HG02798 (cell line): ENCODE data around the gene ZNF90.
"Not testable (repeated sequence)": the region's sequence is repeated elsewhere in the genome, so short reads cannot be mapped to it uniquely, and the experiment has no call there.

Experiments used
- ATAC-seq: cut with Tn5 transposase; IDR thresholded peaks from one replicate; pipeline ENCODE4 v1.9.1; 2021; ENCODE audit warnings: mild to moderate bottlenecking; ENCODE audit not compliant: unreplicated experiment, poor library complexity

The ZNF90 gene

DNA sequence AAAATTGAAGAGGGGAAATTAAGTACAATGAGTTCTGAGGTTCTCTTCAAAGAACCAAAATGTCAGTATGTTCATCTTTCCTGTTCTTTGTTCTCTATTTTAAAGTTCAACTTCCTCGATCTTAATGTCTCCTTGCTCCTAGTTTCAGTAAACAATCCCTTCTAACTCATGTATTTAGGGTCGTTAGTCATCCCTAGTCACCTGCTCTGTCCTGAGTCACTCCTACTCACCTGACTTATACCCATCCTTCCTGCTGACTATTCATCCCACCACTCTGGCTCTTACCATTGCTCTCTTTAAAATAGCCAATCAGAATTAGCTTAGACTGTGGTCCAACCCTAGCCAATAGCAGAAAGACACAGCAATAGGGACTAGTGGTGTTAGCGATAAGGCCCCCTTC lies 24.3 kb downstream of the ZNF90 start:
- no peak for ATAC-seq

DNA sequence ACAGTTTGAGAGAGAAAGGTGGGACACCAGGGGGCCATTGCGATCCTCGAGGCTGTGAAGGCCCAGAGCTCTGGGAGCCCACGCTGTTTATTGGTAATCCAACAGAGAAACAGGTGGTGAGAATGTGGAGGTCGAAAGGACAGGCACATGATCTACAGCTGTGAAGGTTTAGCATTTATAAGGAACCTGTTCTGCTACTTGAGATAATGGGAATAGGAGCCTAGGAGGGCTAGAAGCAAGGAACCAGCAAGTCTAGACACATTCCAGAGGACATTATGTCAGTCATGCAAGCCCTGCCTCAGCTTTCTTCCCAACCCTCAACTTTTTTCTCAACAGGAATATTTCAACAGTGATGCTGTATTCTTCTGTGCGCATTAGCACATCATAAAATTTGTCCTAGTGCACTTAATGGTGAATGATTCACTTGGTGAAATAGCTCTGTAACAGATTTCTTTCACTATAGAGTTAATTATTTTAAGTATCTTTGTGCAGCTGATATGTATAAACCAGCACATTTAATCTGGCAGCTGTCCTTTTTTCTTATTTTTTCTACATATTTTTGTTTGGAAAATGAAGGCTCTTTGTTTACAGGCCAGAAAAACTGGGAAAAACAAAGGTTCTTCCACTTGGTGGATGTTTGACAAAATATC lies 25.4 kb downstream of the ZNF90 start:
- ATAC-seq: no peak

DNA sequence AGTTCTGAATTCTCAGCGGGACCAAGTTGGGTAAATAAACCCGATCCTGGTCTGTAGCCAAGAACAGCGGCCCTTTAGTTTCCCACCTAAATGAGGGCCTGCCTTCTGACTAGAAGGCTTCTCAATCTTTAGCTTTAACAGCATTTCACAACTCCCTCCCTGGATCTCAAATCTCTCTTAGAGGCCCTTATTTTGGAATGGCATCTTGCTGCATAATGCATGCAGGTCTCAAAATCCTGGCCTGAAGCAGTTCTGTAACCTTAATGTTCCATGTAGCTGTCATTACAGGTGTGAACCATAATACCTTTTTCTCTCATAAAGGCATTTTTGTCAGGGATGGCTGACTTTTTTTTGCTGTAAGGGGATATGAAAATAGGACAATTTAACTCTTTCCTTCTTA lies 29.5 kb downstream of the ZNF90 start:
- ATAC-seq: no peak

DNA sequence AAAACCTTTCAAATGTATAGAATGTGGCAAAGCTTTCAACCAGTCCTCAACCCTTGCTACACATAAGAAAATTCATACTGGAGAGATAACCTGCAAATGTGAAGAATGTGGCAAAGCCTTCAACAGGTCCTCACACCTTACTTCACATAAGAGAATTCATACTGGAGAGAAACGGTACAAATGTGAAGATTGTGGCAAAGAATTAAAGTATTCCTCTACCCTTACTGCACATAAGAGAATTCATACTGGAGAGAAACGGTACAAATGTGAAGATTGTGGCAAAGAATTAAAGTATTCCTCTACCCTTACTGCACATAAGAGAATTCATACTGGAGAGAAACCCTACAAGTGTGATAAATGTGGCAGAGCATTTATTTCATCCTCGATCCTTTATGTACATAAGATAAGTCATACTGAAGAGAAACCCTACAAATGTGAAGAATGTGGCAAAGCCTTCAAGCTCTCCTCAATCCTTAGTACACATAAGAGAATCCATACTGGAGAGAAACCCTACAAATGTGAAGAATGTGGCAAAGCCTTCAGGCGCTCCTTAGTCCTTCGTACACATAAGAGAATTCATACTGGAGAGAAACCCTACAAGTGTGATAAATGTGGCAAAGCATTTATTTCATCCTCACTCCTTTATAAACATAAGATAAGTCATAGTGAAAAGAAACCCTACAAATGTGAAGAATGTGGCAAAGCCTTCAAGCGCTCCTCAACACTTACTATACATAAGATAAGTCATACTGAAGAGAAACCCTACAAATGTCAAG lies 40.5 kb downstream of the ZNF90 start:
- ATAC-seq: not testable (repeated sequence)

DNA sequence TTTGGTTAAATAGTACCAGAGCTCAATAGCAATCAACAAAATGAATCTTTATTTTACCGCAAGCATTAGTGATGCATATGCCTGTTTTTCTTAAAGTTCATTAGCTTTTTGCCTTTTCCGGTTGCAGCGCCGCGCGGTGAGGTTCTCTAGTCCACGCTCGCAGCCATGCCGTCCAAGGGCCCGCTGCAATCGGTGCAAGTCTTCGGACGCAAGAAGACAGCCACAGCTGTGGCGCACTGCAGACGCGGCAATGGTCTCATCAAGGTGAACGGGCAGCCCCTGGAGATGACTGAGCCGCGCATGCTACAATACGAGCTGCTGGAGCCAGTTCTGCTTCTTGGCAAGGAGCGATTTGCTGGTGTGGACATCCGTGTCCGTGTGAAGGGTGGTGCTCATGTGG lies 47.1 kb downstream of the ZNF90 start:
- no peak for ATAC-seq

DNA sequence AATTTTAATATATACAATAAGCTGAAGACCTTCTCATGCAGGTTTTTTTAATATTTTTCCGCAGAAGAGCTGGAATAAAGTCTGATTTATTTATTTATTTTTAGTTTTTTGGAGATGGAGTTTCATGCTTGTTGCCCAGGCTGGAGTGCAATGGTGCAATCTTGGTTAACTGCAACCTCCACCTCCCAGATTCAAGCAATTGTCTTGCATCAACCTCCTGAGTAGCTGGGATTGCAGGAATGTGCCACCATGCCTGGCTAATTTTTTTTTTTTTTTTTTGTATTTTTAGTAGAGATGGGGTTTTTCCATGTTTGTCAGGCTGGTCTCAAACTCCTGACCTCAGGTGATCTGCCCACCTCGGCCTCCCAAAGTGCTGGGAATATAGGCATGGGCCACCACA lies 55.1 kb downstream of the ZNF90 start:
- not testable (repeated sequence) for ATAC-seq

DNA sequence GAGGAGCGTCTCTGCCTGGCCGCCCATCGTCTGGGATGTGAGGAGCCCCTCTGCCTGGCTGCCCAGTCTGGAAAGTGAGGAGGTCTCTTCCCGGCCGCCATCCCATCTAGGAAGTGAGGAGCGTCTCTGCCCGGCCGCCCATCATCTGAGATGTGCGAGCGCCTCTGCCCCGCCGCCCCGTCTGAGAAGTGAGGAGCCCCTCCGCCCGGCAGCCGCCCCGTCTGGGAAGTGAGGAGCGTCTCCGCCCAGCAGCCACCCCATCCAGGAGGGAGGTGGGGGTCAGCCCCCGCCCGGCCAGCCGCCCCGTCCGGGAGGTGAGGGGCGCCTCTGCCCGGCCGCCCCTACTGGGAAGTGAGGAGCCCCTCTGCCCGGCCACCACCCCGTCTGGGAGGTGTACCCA lies 59.9 kb downstream of the ZNF90 start:
- not testable (repeated sequence) for ATAC-seq

DNA sequence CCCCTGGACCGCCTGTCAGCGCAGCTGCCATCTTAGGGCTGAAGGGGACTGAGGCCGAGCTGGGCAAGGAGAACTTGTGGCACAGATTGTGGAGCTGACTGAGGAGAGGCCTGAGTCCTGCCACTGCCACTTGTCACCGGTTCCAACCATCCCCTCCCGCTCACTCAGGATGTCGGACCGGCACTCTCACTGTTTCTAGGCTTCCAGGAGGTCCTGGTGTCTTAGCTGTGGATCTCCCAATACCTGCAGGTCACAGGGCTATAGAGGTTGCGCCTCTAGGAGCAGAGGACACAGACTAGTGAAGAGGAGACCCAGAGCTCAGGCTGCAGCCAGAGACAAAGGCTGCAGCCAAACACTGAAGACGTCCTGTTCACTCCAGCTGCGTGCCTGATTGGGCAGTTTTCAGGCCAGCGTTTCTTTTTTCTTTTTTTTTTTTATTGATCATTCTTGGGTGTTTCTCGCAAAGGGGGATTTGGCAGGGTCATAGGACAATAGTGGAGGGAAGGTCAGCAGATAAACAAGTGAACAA lies 73.9 kb downstream of the ZNF90 start:
- no peak for ATAC-seq

DNA sequence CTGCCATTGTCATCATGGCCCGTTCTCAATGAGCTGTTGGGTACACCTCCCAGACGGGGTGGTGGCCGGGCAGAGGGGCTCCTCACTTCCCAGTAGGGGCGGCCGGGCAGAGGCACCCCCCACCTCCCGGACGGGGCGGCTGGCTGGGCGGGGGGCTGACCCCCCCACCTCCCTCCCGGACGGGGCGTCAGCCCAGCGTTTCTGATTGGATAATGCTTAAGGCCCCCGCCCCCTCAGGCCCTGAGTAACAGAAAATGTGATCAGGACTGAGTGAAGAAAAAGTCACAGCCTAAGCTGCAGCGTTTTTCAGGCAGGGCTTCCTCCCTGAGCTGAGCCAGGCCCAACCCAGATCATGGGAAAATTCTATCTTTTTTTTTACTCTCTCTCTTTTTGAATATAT lies 74.7 kb downstream of the ZNF90 start:
- not testable (repeated sequence) for ATAC-seq

DNA sequence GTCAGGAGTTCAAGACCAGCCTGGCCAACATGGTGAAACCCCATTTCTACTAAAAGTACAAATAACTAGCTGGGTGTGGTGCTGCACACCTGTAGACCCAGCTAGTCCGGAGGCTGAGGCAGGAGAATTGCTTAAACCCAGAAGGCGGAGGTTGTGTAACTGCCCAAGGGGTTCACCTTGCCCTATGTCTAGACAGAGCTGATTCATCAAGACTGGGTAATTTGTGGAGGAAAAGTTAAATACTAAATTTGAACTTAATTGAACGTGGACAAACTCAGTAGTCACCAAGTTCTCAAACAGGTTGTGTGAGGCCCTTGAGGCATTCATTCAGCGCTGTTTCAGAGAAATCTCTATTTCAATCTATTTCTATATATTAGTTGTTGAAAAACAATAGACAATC lies 75.5 kb downstream of the ZNF90 start:
- ATAC-seq: no peak

DNA sequence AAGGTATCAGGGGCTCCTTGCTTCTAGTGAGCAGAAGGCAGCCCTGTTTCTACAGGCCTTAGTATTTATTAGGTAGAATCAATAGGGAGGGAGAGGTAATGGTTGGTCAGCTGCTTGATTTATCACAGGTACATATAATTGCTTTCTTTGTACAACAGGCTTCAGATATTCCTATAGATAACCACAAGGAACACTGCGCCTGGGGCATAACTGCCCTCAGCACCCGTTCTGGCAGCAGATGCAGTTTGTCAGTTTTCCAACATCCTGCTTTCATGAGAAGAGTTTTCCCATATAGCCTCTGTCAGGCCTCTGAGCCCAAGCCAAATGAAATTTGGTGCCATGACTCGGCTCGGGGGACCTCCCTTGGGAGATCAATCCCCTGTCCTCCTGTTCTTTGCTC lies 76.8 kb downstream of the ZNF90 start:
- ATAC-seq: no peak

DNA sequence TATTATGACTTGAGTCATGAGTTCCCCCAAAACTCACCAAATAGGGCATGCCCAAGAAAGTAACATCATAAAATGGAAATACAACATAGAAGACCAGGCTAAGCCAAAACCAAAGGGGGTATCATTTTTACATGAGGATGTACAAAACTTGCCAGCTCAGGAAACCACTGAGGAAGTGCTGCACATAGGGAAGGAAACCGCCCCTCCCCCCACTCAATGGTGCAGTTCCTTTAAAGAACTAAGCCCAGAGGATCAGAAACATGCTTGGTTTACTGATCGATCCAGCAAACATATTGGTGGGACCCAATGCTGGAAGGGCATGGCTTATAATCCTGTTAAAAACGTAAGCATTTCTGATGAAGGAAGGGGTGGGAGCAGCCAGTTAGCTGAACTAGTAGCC lies 85.0 kb downstream of the ZNF90 start:
- no peak for ATAC-seq

DNA sequence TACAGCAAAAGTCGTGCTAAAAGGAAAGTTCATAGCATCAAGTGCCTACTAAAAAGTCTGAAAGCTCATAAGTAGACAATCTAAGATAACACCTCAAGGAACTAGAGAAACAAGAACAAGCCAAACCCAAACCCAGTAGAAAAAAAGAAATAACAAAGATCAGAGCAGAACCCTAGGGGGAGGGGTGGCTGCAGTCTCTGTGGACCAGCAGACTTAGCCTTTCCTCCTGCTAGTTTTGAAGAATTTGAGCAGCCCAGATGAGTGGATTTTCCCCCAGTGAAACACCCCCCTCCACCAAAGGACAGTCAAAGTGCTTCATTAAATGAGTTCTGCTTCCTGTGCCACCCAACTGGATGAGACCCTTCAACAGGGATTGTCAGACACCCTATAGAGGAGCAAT lies 86.7 kb downstream of the ZNF90 start:
- ATAC-seq: no peak

DNA sequence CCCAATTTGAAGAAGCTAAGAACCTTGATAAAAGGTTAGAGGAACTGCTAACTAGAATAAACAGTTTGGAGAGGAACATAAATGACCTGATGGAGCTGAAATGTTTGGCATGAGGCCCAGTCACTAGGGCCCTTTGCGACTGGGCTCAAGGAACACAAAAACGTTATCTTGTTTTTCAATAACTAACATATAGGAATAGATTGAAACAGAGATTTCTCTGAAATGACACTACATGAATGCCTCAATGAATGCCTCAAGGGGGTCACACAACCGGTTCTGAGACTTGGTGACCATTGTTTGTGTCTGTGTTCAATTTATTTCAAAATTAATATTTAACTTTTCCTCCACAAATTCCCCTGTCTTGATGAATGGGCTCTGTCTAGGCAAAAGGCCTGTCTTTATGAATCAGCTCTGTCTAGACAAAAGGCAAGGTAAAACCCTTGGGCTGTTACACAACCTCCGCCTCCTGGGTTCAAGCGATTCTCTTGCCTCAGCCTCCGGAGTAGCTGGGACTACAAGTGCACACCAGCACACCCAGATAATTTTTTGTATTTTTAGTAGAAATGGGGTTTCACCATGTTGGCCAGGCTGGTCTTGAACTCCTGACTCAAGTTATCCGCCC lies 88.3 kb downstream of the ZNF90 start:
- ATAC-seq: no peak

DNA sequence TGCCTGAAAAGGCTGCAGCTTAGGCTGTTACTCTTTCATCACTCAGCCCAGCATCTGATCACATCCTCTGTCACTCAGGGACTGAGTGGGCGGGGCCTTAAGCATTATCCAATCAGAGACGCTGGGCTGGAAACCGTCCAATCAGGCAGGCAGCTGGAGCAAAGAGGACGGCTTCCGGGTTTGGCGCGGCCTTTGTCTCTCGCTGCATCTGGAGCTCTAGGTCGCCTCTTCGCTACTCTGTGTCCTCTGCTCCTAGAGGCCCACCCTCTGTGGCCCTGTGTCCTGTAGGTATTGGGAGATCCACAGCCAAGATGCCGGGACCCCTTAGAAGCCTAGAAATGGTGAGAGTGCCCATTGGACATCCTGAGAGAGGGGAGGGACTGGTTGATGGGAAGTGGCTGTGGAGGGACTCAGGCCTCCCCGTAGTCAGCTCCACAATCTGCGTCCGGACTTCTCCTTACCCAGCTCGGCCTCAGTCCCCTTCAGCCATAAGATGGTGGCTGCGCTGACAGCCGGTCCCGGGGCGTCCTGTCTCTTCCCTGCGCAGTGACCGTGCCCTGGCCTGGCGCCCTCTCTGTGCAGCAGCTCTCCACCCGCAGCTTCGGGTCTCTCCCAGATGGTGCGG lies 89.3 kb downstream of the ZNF90 start, which contains the start of gene ZNF486:
Gene ZNF486 (plus strand): TSS at position 195 of the 625 bp plus-strand sequence. CDS start 117 bp downstream, at position 312.
- ATAC-seq: peak; percentile 92

DNA sequence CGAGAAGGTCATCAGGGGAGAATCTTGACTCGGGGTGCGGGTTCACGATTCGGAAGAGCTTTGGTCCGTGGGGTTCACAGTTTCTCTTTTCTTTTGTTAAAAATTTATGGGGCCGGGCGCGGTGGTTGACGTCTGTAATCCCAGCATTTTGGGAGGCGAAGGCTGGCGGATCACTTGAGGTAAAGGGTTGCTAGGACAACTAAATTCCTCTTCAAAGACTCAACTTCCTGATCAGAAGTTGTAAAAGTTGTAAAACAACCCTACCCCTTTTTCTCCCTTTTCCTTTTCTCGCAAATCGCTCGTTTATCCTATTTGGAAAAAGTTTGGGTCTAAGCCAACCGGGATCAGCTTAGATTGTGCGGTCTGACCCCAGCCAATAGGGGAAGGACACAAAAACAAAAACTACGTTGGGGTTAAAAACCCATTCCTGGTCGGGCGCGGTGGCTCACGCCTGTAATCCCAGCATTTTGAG lies 89.9 kb downstream of the ZNF90 start:
- ATAC-seq: no peak
